HG03378 (cell line): Measurements from ENCODE around the gene CYRIA.

Source experiments
- ATAC-seq: cut with Tn5 transposase; IDR thresholded peaks from one replicate; pipeline ENCODE4 v1.9.1; 2021; ENCODE audit warnings: mild to moderate bottlenecking, moderate library complexity; ENCODE audit not compliant: unreplicated experiment

The CYRIA gene

GRCh38 chr2:16652296-16653082, 13.1 kb downstream of the CYRIA start:
- no peak for ATAC-seq

GRCh38 chr2:16650287-16651249, 15.1 kb downstream of the CYRIA start:
- ATAC-seq, result no peak

- no peak for ATAC-seq
Measured at GRCh38 chr2:16649353-16650286, 16.0 kb downstream of the CYRIA start.

- ATAC-seq, result no peak
Measured at GRCh38 chr2:16647992-16648617, 17.5 kb downstream of the CYRIA start.

- no peak for ATAC-seq
Measured at GRCh38 chr2:16645775-16646559, 19.7 kb downstream of the CYRIA start.

GRCh38 chr2:16645088-16645487, 20.5 kb downstream of the CYRIA start:
- no peak for ATAC-seq

GRCh38 chr2:16644221-16644925, 21.3 kb downstream of the CYRIA start:
- no peak for ATAC-seq

- ATAC-seq, result no peak
Measured at GRCh38 chr2:16643099-16643498, 22.5 kb downstream of the CYRIA start.

- no peak for ATAC-seq
Measured at GRCh38 chr2:16642088-16642487, 23.5 kb downstream of the CYRIA start.

- no peak for ATAC-seq
Measured at GRCh38 chr2:16641509-16641908, 24.1 kb downstream of the CYRIA start.

- ATAC-seq, result no peak
Measured at GRCh38 chr2:16640867-16641266, 24.8 kb downstream of the CYRIA start.

GRCh38 chr2:16640001-16640700, 25.5 kb downstream of the CYRIA start:
- no peak for ATAC-seq

- ATAC-seq, result no peak
Measured at GRCh38 chr2:16639431-16639830, 26.2 kb downstream of the CYRIA start.

- ATAC-seq, result no peak
Measured at GRCh38 chr2:16638946-16639345, 26.7 kb downstream of the CYRIA start.

- no peak for ATAC-seq
Measured at GRCh38 chr2:16637304-16637703, 28.3 kb downstream of the CYRIA start.

GRCh38 chr2:16635791-16636699, 29.6 kb downstream of the CYRIA start:
- ATAC-seq, result no peak
